ENCODE results near the gene C16orf78. TPM values are rescaled to one million over a fixed set of nuclear protein-coding genes. Genes with fewer than 3 reads are reported as not detected.

The C16orf78 gene, protein sequence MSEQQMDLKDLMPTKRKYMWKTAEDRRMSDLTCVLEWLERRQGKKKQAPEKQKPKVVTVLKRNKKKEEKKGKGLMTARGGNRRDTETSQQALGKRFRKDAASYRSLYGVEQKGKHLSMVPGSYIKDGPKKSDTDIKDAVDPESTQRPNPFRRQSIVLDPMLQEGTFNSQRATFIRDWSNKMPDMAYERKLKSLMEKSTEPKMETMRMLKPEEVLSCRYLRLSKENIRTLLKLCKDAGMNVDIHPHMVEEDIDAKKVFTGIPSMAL
- not detected for total RNA-seq

DNA sequence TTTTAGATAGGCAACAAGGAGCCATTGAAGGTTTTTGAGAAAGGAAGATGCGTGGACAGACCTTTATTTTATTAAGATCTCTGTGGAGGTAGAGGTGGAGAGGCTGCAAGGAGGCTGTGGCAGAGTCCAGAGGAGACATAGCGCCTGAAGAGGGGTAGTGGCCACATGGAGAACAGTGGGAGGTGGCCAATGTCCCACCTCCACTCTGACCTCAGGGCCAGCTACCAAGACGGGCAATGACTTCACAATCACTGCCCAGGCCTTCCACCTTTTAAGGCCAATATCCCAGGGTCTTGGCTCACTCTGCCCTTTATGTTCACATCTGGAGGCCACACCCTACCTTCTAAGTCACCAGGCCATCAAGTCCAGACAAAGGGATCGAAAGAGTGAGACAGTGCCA lies at the start of gene C16orf78:
Gene C16orf78 (plus strand): TSS at position 301 of the 400 bp plus-strand sequence. CDS start 136 bp downstream, outside the sequence.

Other genes starting within 250 kb of the C16orf78 start
- 5.0 TPM for gene CBLN1, start 92.0 kb upstream of the C16orf78 start, total RNA-seq

Data from parietal lobe (tissue), 1 donor.